ENCODE data around the gene NRG3.

Gene NRG3

GRCh38 chr10:82282782-82283456, 407.9 kb downstream of the NRG3 start:
- no peak for TF ChIP-seq CTCF (IDR thresholded peaks at IDR 0.05; ENCODE audit: unreplicated experiment in 3 of 3)
- no peak overlapping the region for H3K4me3 Mint-ChIP-seq
- H3K27ac Mint-ChIP-seq, result no peak overlapping the region
- no peaks in the 10 kb centered on the region for H3K27me3 Mint-ChIP-seq (ENCODE audit: low read depth)
- no peaks in the 10 kb centered on the region for H3K9me3 Mint-ChIP-seq
- H3K4me1 Mint-ChIP-seq, result peaks cover 4% of the 10 kb centered on the region
- H3K36me3 Mint-ChIP-seq (ENCODE audit: low read depth), result no peaks in the 10 kb centered on the region

DNA sequence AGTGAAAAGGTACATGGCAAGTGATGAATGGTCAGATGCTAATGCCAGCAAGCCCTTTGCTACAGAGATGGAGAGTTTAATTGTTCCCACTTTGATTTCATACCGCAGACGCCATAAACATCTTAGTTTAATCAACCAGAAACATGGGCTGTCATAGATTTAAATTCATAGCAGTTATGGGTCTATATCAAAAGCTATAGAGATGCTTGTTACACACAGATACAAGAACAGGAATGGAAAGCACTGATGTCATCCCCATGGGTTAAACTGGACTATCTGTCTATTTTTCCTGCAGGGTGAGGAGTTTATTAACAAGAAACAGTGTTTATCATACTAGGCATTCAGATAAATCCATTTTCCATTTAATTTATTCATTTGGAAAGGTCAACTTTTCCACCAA, 409.2 kb downstream of the NRG3 start:
- no peaks in the 10 kb centered on the region for H3K27me3 Mint-ChIP-seq (ENCODE audit: low read depth)
- H3K4me1 Mint-ChIP-seq, result peaks cover 4% of the 10 kb centered on the region
- no peaks in the 10 kb centered on the region for H3K9me3 Mint-ChIP-seq
- no peak for TF ChIP-seq CTCF (IDR thresholded peaks at IDR 0.05; ENCODE audit: unreplicated experiment in 3 of 3)
- H3K36me3 Mint-ChIP-seq (ENCODE audit: low read depth), result no peaks in the 10 kb centered on the region
- H3K4me3 Mint-ChIP-seq, result no peak overlapping the region
- no peak overlapping the region for H3K27ac Mint-ChIP-seq

DNA sequence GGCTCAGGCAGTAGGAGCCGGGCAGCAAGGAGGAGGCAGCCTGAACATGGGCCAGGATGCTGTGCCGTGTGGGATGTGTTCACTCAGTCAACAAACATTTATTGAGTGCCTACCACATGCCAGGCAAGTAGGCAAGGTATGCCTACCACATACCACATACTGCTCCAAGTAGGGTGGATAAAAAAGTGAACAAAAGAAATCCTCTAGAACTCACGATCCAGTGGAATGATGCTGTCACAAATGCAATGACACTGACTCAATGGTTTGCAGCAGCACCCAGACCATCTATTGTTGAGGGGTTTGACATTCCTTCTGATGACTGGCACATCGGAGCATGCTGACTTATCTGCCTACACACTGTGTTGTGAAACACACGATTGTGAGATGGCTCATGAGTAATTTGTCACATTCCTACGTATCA, 413.5 kb downstream of the NRG3 start:
- Mint-ChIP-seq H3K36me3 (ENCODE audit: low read depth) (no peaks in the 10 kb centered on the region), H3K27me3 (ENCODE audit: low read depth) (no peaks in the 10 kb centered on the region), H3K4me1 (no peaks in the 10 kb centered on the region), H3K9me3 (no peaks in the 10 kb centered on the region), H3K4me3 (no peak overlapping the region), H3K27ac (no peak overlapping the region)
- TF ChIP-seq CTCF (IDR thresholded peaks at IDR 0.05; ENCODE audit: unreplicated experiment in 3 of 3), result no peak

DNA sequence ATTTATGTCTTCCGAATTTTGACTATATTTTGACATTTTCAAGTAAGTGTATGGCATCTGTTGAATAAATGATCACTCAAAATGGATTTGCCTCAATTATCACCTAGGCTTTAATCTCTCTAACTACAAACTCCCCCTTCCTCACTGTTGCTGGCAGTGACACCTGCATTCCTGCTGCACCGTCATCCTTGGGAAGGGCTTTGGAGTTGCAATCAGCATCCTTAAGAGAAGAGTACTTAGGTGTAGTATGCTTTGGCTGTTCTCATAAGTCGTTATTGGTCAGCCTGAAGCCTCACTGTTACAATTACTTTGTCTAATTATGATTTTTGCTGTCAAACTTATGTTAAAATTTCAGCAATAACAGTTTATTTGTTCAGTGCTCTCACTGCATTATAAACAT, 415.0 kb downstream of the NRG3 start:
- Mint-ChIP-seq H3K27ac (no peak overlapping the region), H3K27me3 (ENCODE audit: low read depth) (no peaks in the 10 kb centered on the region), H3K4me3 (no peak overlapping the region), H3K4me1 (no peaks in the 10 kb centered on the region), H3K9me3 (no peaks in the 10 kb centered on the region), H3K36me3 (ENCODE audit: low read depth) (no peaks in the 10 kb centered on the region)
- no peak for TF ChIP-seq CTCF (IDR thresholded peaks at IDR 0.05; ENCODE audit: unreplicated experiment in 3 of 3)

DNA sequence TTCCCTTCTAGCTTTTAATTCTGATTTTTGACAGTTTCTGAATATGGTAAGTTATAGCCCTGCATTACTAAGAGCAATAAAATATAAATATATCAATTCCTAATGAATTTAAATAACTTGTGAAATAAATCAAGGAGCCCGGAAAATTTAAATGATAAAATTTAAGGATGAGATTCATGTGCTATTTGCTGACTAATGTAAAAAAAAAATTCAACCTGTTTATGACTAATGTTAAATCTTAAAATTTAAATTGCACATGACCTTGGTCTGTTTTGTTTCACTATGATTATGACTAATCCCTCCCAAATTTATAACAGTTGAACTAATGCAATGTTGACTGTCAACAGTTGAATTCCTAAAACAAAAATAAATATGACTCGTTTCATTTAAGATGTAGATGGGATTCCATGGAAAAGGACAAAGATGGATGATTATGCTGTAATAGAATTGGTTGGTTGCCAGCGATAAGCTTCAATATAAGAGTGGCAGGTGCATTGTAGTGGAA, 419.9 kb downstream of the NRG3 start:
- H3K4me1 Mint-ChIP-seq, result no peaks in the 10 kb centered on the region
- H3K36me3 Mint-ChIP-seq (ENCODE audit: low read depth), result no peaks in the 10 kb centered on the region
- H3K27me3 Mint-ChIP-seq (ENCODE audit: low read depth), result no peaks in the 10 kb centered on the region
- H3K4me3 Mint-ChIP-seq, result no peak overlapping the region
- no peak for TF ChIP-seq CTCF (IDR thresholded peaks at IDR 0.05; ENCODE audit: unreplicated experiment in 3 of 3)
- no peaks in the 10 kb centered on the region for H3K9me3 Mint-ChIP-seq
- no peak overlapping the region for H3K27ac Mint-ChIP-seq

GRCh38 chr10:82308641-82309040, 433.6 kb downstream of the NRG3 start:
- no peaks in the 10 kb centered on the region for H3K4me1 Mint-ChIP-seq
- no peaks in the 10 kb centered on the region for H3K36me3 Mint-ChIP-seq (ENCODE audit: low read depth)
- TF ChIP-seq CTCF (IDR thresholded peaks at IDR 0.05; ENCODE audit: unreplicated experiment in 3 of 3), result no peak
- H3K27me3 Mint-ChIP-seq (ENCODE audit: low read depth), result no peaks in the 10 kb centered on the region
- no peaks in the 10 kb centered on the region for H3K9me3 Mint-ChIP-seq
- no peak overlapping the region for H3K4me3 Mint-ChIP-seq
- H3K27ac Mint-ChIP-seq, result no peak overlapping the region
